ENCODE results near the gene MNT. TPM values are rescaled to one million over a fixed set of nuclear protein-coding genes. Genes with fewer than 3 reads are reported as not detected.

MNT gene
- total and polyA plus RNA-seq, 4 donors = 10.2 to 47.0 (median 14.8) TPM

- Histone ChIP-seq H3K27me3 (ENCODE audit: control insufficient read depth in 3 of 3, insufficient read depth in 3 of 3, low read length in 2 of 3) (no peaks in the 10 kb centered on the region), H3K4me3 (no peak overlapping the region), H3K4me1 (ENCODE audit: control insufficient read depth in 5 of 5, insufficient read depth in 5 of 5, low read length in 5 of 5) (peaks cover 0 to 14% (median 0%) of the 10 kb centered on the region in 5 donors), H3K36me3 (ENCODE audit: control insufficient read depth in 4 of 4, insufficient read depth in 4 of 4, low read length in 4 of 4) (peaks cover 3 to 59% (median 13%) of the 10 kb centered on the region in 4 donors), H3K9ac (ENCODE audit: insufficient read depth in 1 of 2, low read length in 2 of 2) (no peak overlapping the region), H3K9me3 (ENCODE audit: control insufficient read depth in 4 of 4, insufficient read depth in 3 of 4, low read length in 3 of 4) (no peaks in the 10 kb centered on the region), H3K27ac (ENCODE audit: low read depth in 1 of 2, low read length in 1 of 2) (no peak overlapping the region)
- ATAC-seq (ENCODE audit: insufficient read depth, low FRiP score) (no peak), DNase-seq (no peak)
- TF ChIP-seq CTCF (IDR thresholded peaks at IDR 0.05; ENCODE audit: control extremely low read depth, extremely low read depth) = no peak
- WGBS, 2 donors = 92 to 93% methylated on average over 11 of the region's 11 CpGs
These were observed 17.2 kb downstream of the MNT start for GRCh38 chr17:2383628-2384167.

- DNase-seq (no peak), ATAC-seq (ENCODE audit: insufficient read depth, low FRiP score) (no peak)
- no peak for TF ChIP-seq CTCF (IDR thresholded peaks at IDR 0.05; ENCODE audit: control extremely low read depth, extremely low read depth)
- Histone ChIP-seq H3K4me3 (no peak overlapping the region), H3K27ac (ENCODE audit: low read depth in 1 of 2, low read length in 1 of 2) (no peak overlapping the region), H3K9ac (ENCODE audit: insufficient read depth in 1 of 2, low read length in 2 of 2) (no peak overlapping the region), H3K9me3 (ENCODE audit: control insufficient read depth in 4 of 4, insufficient read depth in 3 of 4, low read length in 3 of 4) (no peaks in the 10 kb centered on the region), H3K4me1 (ENCODE audit: control insufficient read depth in 5 of 5, insufficient read depth in 5 of 5, low read length in 5 of 5) (peaks cover 0 to 10% (median 0%) of the 10 kb centered on the region in 5 donors), H3K27me3 (ENCODE audit: control insufficient read depth in 3 of 3, insufficient read depth in 3 of 3, low read length in 2 of 3) (no peaks in the 10 kb centered on the region), H3K36me3 (ENCODE audit: control insufficient read depth in 4 of 4, insufficient read depth in 4 of 4, low read length in 4 of 4) (peaks cover 3 to 54% (median 9%) of the 10 kb centered on the region in 4 donors)
- WGBS, 2 donors = 66 to 82% methylated on average over 15 of the region's 15 CpGs
These were observed 19.8 kb downstream of the MNT start for GRCh38 chr17:2380950-2381649.

GRCh38 chr17:2380226-2380922, 20.5 kb downstream of the MNT start:
- DNase-seq = no peak
- Histone ChIP-seq H3K9me3 (ENCODE audit: control insufficient read depth in 4 of 4, insufficient read depth in 3 of 4, low read length in 3 of 4) (no peaks in the 10 kb centered on the region), H3K9ac (ENCODE audit: insufficient read depth in 1 of 2, low read length in 2 of 2) (no peak overlapping the region), H3K4me3 (no peak overlapping the region), H3K27me3 (ENCODE audit: control insufficient read depth in 3 of 3, insufficient read depth in 3 of 3, low read length in 2 of 3) (no peaks in the 10 kb centered on the region), H3K27ac (ENCODE audit: low read depth in 1 of 2, low read length in 1 of 2) (no peak overlapping the region), H3K4me1 (ENCODE audit: control insufficient read depth in 5 of 5, insufficient read depth in 5 of 5, low read length in 5 of 5) (peaks cover 0 to 10% (median 0%) of the 10 kb centered on the region in 5 donors), H3K36me3 (ENCODE audit: control insufficient read depth in 4 of 4, insufficient read depth in 4 of 4, low read length in 4 of 4) (peaks cover 0 to 53% (median 5%) of the 10 kb centered on the region in 4 donors)
- 83 to 88% methylated on average over 16 of the region's 16 CpGs for WGBS, 2 donors
- ATAC-seq (ENCODE audit: insufficient read depth, low FRiP score) = no peak
- no peak for TF ChIP-seq CTCF (IDR thresholded peaks at IDR 0.05; ENCODE audit: control extremely low read depth, extremely low read depth)

All from lung (tissue), 12 donors.